K562 (cell line): ENCODE results near the gene FKBP15. TPM values are rescaled to one million over a fixed set of nuclear protein-coding genes. Genes with fewer than 3 reads are reported as not detected.

ENCODE experiments used
- DNMT1 ChIP-seq: fragments of 450-650 bp; IDR thresholded peaks from 2 replicates; pipeline ENCODE4 v1.6.1; 2016; ENCODE audit warnings: antibody characterized with exemption, mild to moderate bottlenecking
- HDAC1 ChIP-seq, 2 experiments: fragments of 450-650 bp; IDR thresholded peaks; 2 replicates each; pipeline ENCODE4 v1.6.1; 2016 to 2017; ENCODE audit warnings: inconsistent platforms in 1 of 2, mild to moderate bottlenecking in 1 of 2, moderate library complexity in 1 of 2
- HMG20A ChIP-seq: fragments of 450-650 bp; formaldehyde crosslinking; conservative IDR thresholded peaks from 2 replicates; pipeline ENCODE4 v1.4.0; 2020; ENCODE audit warnings: mild to moderate bottlenecking, mixed read lengths
- NCOA4 ChIP-seq: fragments of 450-650 bp; IDR thresholded peaks from 2 replicates; pipeline ENCODE4 v1.6.1; 2018; ENCODE audit warnings: mild to moderate bottlenecking; ENCODE audit not compliant: partially characterized antibody
- NFIX ChIP-seq: fragments of 250-450 bp; sonication (Bioruptor Pico); IDR thresholded peaks from 2 replicates; pipeline ENCODE4 v1.4.0; 2020; ENCODE audit warnings: low read depth, mild to moderate bottlenecking, moderate library complexity
- POLR2G ChIP-seq: fragments of 200-400 bp; formaldehyde crosslinking; IDR thresholded peaks from 2 replicates; pipeline ENCODE4 v1.6.1; 2017; ENCODE audit warnings: low read depth, mild to moderate bottlenecking, antibody characterized with exemption, low read length, moderate library complexity
- PRPF4 ChIP-seq: fragments of 200-400 bp; formaldehyde crosslinking; IDR thresholded peaks from one replicate; pipeline ENCODE4 v1.6.1; 2017; ENCODE audit warnings: low read length, low read depth, mild to moderate bottlenecking; ENCODE audit not compliant: insufficient read depth, poor library complexity, severe bottlenecking
- PTRF ChIP-seq: fragments of 450-650 bp; IDR thresholded peaks from 2 replicates; pipeline ENCODE4 v1.6.1; 2016; ENCODE audit warnings: mild to moderate bottlenecking, missing genetic modification characterization, missing compliant biosample characterization
- SMARCC2 ChIP-seq: fragments of 450-650 bp; IDR thresholded peaks from 2 replicates; pipeline ENCODE4 v1.6.1; 2017; ENCODE audit warnings: antibody characterized with exemption, moderate library complexity, mild to moderate bottlenecking, low read depth
- SMC3 ChIP-seq: conservative IDR thresholded peaks from 2 replicates; pipeline ENCODE4 v1.6.1; 2011; ENCODE audit warnings: low read depth, low read length, improper control_type of control experiment; ENCODE audit not compliant: insufficient read depth
- YBX1 ChIP-seq: fragments of 450-650 bp; IDR thresholded peaks from 2 replicates; pipeline ENCODE4 v1.7.1; 2016; ENCODE audit warnings: mild to moderate bottlenecking
- ZBTB40 ChIP-seq, 2 experiments: fragments of 450-650 bp in 1 of 2; sonication (generic) in 1 of 2; formaldehyde crosslinking in 1 of 2; IDR thresholded peaks; 2 replicates each; pipeline versions ENCODE4 v1.7.1 to v1.9.0; 2016 to 2022; ENCODE audit warnings: inconsistent platforms in 1 of 2, mild to moderate bottlenecking in 1 of 2, missing genetic modification reagents in 1 of 2
- ZNF224 ChIP-seq: sonication (generic); formaldehyde crosslinking; IDR thresholded peaks from 2 replicates; pipeline ENCODE4 v1.8.0; 2022; ENCODE audit warnings: mild to moderate bottlenecking, missing genetic modification reagents
- ZNF311 ChIP-seq: fragments of 250-450 bp; sonication (Bioruptor Pico); IDR thresholded peaks from 2 replicates; pipeline ENCODE4 v1.4.0; 2020; ENCODE audit warnings: mild to moderate bottlenecking, moderate library complexity
- polyA plus RNA-seq, 8 experiments: library from polyadenylated mRNA; depleted of rRNA in 4 of 8; stranded (reverse) in 5 of 8; unstranded in 3 of 8; fragments of >200 nt; fragmentation: Nextera tagmentation in 2 of 8; fragmentation: Illumina TruSeq in 1 of 8; extraction: Ambion mirVana in 2 of 8; extraction: Trizol in 1 of 8; gene quantifications; 2 replicates each; pipeline versions ENCODE4 v1.2.1 to v1.2.3, GENCODE V29; 2011 to 2014; ENCODE audit warnings: inconsistent platforms in 1 of 8, missing spikeins in 1 of 8
- total RNA-seq, 7 experiments: library from RNA; depleted of rRNA in 6 of 7; stranded (reverse); fragments of >200 nt in 6 of 7; fragmentation: Illumina TruSeq in 2 of 7; extraction: Trizol in 2 of 7; gene quantifications; 2 replicates each; pipeline versions ENCODE4 v1.2.1 to v1.2.3, GENCODE V29; 2011 to 2021; ENCODE audit warnings: low replicate concordance in 1 of 7
- TF ChIP-seq, protein P1 (sequence below): fragments of 250-450 bp; sonication (Bioruptor Pico); IDR thresholded peaks from 2 replicates; pipeline ENCODE4 v1.5.0; 2022; ENCODE audit warnings: mild to moderate bottlenecking

The FKBP15 gene
- total and polyA plus RNA-seq, 9 of the 15 experiments (the other 6 are each of a cell fraction or from before 2014, with no cell fraction given) = 8.7 to 38.0 (median 18.9) TPM

GRCh38 chr9:113150670-113151611, 70.1 kb downstream of the FKBP15 start, which contains the start of gene SLC31A2 (continued):
- TF ChIP-seq ZBTB40 (IDR thresholded peaks at IDR 0.05) = no peak
- TF ChIP-seq ZBTB40 (CRISPR knock-in tag; IDR thresholded peaks at IDR 0.05) = no peak
- TF ChIP-seq DNMT1 = no peak
- TF ChIP-seq HMG20A (CRISPR knock-in tag) = no peak
- no peak for TF ChIP-seq NFIX (CRISPR knock-in tag)
- no peak for TF ChIP-seq SMARCC2
- TF ChIP-seq POLR2G = peak; percentile 95
- 0 out of 4 replicates have a peak, but pooled peaks of 1 of the 2 experiments have one; percentile 37 for TF ChIP-seq HDAC1 (IDR thresholded peaks at IDR 0.05)
- TF ChIP-seq, protein P1, sequence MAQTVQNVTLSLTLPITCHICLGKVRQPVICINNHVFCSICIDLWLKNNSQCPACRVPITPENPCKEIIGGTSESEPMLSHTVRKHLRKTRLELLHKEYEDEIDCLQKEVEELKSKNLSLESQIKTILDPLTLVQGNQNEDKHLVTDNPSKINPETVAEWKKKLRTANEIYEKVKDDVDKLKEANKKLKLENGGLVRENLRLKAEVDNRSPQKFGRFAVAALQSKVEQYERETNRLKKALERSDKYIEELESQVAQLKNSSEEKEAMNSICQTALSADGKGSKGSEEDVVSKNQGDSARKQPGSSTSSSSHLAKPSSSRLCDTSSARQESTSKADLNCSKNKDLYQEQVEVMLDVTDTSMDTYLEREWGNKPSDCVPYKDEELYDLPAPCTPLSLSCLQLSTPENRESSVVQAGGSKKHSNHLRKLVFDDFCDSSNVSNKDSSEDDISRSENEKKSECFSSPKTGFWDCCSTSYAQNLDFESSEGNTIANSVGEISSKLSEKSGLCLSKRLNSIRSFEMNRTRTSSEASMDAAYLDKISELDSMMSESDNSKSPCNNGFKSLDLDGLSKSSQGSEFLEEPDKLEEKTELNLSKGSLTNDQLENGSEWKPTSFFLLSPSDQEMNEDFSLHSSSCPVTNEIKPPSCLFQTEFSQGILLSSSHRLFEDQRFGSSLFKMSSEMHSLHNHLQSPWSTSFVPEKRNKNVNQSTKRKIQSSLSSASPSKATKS = no peak
- no peak for TF ChIP-seq NCOA4
- no peak for TF ChIP-seq YBX1
- 0 out of 2 replicates have a peak, but pooled peaks have one; percentile 19 for TF ChIP-seq ZNF224 (CRISPR knock-in tag)
- no peak for TF ChIP-seq PRPF4
- no peak for TF ChIP-seq PTRF
- TF ChIP-seq SMC3 = 0 out of 2 replicates have a peak, but pooled peaks have one; percentile 26
- TF ChIP-seq ZNF311 = 0 out of 2 replicates have a peak, but pooled peaks have one; percentile 17
